ENCODE data around the gene UGT1A10. TPM values are rescaled to one million over a fixed set of nuclear protein-coding genes. Genes with fewer than 3 reads are reported as not detected.

UGT1A10 gene
- polyA plus RNA-seq, 1 donor from 2014 or later: not detected

DNA sequence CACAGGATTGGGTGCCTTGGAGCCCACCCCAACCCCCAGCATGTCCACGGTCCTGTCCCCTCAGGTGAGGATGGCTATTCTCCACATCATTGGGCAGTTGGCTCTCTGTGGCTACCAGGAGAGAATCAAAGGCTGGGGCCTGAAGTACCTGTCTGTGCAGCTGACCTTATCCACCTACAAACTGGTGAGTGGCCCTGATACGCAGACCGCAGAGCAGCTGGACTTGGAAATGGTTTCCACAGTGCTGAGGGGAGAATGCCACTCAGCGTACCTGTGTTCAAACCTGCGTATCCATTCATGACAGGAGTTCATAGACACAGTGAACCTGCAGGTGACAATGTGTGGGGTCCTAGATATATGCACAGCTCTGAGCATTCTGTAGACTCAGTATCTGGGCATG lies 163.5 kb downstream of the UGT1A10 start:
- H3K4me2 ChIP-seq (ENCODE audit: low read length): no peak overlapping the region
- no peak overlapping the region for H3K9ac ChIP-seq (ENCODE audit: low read length)
- H3K9me2 ChIP-seq (ENCODE audit: insufficient read depth, low read length): no peaks in the 10 kb centered on the region
- no peak overlapping the region for H3K4me3 ChIP-seq (ENCODE audit: low read length)
- TF ChIP-seq, protein P1, sequence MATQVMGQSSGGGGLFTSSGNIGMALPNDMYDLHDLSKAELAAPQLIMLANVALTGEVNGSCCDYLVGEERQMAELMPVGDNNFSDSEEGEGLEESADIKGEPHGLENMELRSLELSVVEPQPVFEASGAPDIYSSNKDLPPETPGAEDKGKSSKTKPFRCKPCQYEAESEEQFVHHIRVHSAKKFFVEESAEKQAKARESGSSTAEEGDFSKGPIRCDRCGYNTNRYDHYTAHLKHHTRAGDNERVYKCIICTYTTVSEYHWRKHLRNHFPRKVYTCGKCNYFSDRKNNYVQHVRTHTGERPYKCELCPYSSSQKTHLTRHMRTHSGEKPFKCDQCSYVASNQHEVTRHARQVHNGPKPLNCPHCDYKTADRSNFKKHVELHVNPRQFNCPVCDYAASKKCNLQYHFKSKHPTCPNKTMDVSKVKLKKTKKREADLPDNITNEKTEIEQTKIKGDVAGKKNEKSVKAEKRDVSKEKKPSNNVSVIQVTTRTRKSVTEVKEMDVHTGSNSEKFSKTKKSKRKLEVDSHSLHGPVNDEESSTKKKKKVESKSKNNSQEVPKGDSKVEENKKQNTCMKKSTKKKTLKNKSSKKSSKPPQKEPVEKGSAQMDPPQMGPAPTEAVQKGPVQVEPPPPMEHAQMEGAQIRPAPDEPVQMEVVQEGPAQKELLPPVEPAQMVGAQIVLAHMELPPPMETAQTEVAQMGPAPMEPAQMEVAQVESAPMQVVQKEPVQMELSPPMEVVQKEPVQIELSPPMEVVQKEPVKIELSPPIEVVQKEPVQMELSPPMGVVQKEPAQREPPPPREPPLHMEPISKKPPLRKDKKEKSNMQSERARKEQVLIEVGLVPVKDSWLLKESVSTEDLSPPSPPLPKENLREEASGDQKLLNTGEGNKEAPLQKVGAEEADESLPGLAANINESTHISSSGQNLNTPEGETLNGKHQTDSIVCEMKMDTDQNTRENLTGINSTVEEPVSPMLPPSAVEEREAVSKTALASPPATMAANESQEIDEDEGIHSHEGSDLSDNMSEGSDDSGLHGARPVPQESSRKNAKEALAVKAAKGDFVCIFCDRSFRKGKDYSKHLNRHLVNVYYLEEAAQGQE (IDR thresholded peaks at IDR 0.05; ENCODE audit: borderline replicate concordance): no peak
- TF ChIP-seq, protein P2, sequence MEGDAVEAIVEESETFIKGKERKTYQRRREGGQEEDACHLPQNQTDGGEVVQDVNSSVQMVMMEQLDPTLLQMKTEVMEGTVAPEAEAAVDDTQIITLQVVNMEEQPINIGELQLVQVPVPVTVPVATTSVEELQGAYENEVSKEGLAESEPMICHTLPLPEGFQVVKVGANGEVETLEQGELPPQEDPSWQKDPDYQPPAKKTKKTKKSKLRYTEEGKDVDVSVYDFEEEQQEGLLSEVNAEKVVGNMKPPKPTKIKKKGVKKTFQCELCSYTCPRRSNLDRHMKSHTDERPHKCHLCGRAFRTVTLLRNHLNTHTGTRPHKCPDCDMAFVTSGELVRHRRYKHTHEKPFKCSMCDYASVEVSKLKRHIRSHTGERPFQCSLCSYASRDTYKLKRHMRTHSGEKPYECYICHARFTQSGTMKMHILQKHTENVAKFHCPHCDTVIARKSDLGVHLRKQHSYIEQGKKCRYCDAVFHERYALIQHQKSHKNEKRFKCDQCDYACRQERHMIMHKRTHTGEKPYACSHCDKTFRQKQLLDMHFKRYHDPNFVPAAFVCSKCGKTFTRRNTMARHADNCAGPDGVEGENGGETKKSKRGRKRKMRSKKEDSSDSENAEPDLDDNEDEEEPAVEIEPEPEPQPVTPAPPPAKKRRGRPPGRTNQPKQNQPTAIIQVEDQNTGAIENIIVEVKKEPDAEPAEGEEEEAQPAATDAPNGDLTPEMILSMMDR (IDR thresholded peaks at IDR 0.05; ENCODE audit: poor library complexity, severe bottlenecking): no peak
- no peak for TF ChIP-seq MXI1 (conservative IDR thresholded peaks at IDR 0.05; ENCODE audit: poor library complexity, severe bottlenecking)
- TF ChIP-seq EZH2 (IDR thresholded peaks at IDR 0.05; ENCODE audit: borderline replicate concordance, insufficient read depth, low read length, poor library complexity, severe bottlenecking): no peak
- TF ChIP-seq EP300 (conservative IDR thresholded peaks at IDR 0.05; ENCODE audit: poor library complexity, severe bottlenecking): no peak
- no peak for TF ChIP-seq TAF1 (IDR thresholded peaks at IDR 0.05; ENCODE audit: low read depth)
- no peak for TF ChIP-seq RAD21 (conservative IDR thresholded peaks at IDR 0.05)
- no peak for TF ChIP-seq SMC3 (conservative IDR thresholded peaks at IDR 0.05; ENCODE audit: poor library complexity)
- no peak for TF ChIP-seq POLR2AphosphoS5 (IDR thresholded peaks at IDR 0.05)
- H3K27ac ChIP-seq (ENCODE audit: low read length): no peak overlapping the region
- H3F3A ChIP-seq (ENCODE audit: insufficient read depth, low read length, poor library complexity, severe bottlenecking): no peaks in the 10 kb centered on the region
- no peaks in the 10 kb centered on the region for H3K9me3 ChIP-seq (ENCODE audit: low read length)
- no peaks in the 10 kb centered on the region for H3K36me3 ChIP-seq (ENCODE audit: insufficient read depth, low read length)
- no peaks in the 10 kb centered on the region for H4K20me1 ChIP-seq (ENCODE audit: insufficient read depth)
- H3K27me3 ChIP-seq (ENCODE audit: insufficient read depth, low read depth, low read length): no peaks in the 10 kb centered on the region
- no peaks in the 10 kb centered on the region for H3K79me2 ChIP-seq (replicated peaks; ENCODE audit: insufficient read depth, low read length)
- no peak overlapping the region for H2AFZ ChIP-seq (ENCODE audit: low read depth, low read length)

DNA sequence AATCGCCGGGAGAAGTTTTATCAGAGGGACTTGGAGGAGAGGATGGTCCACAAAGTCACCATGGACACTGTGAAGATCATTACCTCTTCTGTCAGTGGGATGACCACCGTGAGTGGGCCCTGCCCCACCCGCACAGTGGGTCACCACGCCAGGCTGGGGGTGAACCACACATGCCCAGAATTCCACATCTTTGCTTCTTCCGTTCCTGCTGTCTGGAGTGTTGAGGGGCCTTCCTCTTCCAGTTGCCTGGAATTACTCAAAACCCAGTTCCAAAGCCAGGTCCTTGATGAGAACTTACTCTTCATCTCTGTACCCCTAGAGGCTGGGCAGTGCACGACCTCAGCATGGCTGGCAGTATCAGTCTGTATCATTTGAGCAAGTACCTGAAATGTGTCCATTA lies 164.0 kb downstream of the UGT1A10 start:
- Histone ChIP-seq H3K27me3 (ENCODE audit: insufficient read depth, low read depth, low read length) (no peaks in the 10 kb centered on the region), H3K36me3 (ENCODE audit: insufficient read depth, low read length) (no peaks in the 10 kb centered on the region), H3K4me3 (ENCODE audit: low read length) (no peak overlapping the region), H3F3A (ENCODE audit: insufficient read depth, low read length, poor library complexity, severe bottlenecking) (no peaks in the 10 kb centered on the region), H3K4me2 (ENCODE audit: low read length) (no peak overlapping the region), H4K20me1 (ENCODE audit: insufficient read depth) (no peaks in the 10 kb centered on the region), H3K79me2 (replicated peaks; ENCODE audit: insufficient read depth, low read length) (no peaks in the 10 kb centered on the region), H2AFZ (ENCODE audit: low read depth, low read length) (no peak overlapping the region), H3K27ac (ENCODE audit: low read length) (no peak overlapping the region), H3K9ac (ENCODE audit: low read length) (no peak overlapping the region), H3K9me3 (ENCODE audit: low read length) (no peaks in the 10 kb centered on the region), H3K9me2 (ENCODE audit: insufficient read depth, low read length) (no peaks in the 10 kb centered on the region)
- TF ChIP-seq, protein P2 (IDR thresholded peaks at IDR 0.05; ENCODE audit: poor library complexity, severe bottlenecking): no peak
- no peak for TF ChIP-seq EP300 (conservative IDR thresholded peaks at IDR 0.05; ENCODE audit: poor library complexity, severe bottlenecking)
- no peak for TF ChIP-seq SMC3 (conservative IDR thresholded peaks at IDR 0.05; ENCODE audit: poor library complexity)
- TF ChIP-seq MXI1 (conservative IDR thresholded peaks at IDR 0.05; ENCODE audit: poor library complexity, severe bottlenecking): no peak
- TF ChIP-seq EZH2 (IDR thresholded peaks at IDR 0.05; ENCODE audit: borderline replicate concordance, insufficient read depth, low read length, poor library complexity, severe bottlenecking): no peak
- TF ChIP-seq, protein P1 (IDR thresholded peaks at IDR 0.05; ENCODE audit: borderline replicate concordance): no peak
- no peak for TF ChIP-seq POLR2AphosphoS5 (IDR thresholded peaks at IDR 0.05)
- TF ChIP-seq RAD21 (conservative IDR thresholded peaks at IDR 0.05): no peak
- TF ChIP-seq TAF1 (IDR thresholded peaks at IDR 0.05; ENCODE audit: low read depth): no peak

All from neural cell (in vitro differentiated cells).